D341Med (cell line): ENCODE data around the gene GFY.
"Not testable (repeated sequence)": the region's sequence is repeated elsewhere in the genome, so short reads cannot be mapped to it uniquely, and the experiment has no call there.

Source experiments
- DNase-seq: peaks from one replicate; pipeline ENCODE4 v3.0.0; 2012; ENCODE audit warnings: low spot score

Gene GFY

GRCh38 chr19:49444100-49444700 is 19.0 kb downstream of the GFY start:
- not testable (repeated sequence) for DNase-seq

GRCh38 chr19:49445997-49446396 is 20.8 kb downstream of the GFY start:
- no peak for DNase-seq

DNA sequence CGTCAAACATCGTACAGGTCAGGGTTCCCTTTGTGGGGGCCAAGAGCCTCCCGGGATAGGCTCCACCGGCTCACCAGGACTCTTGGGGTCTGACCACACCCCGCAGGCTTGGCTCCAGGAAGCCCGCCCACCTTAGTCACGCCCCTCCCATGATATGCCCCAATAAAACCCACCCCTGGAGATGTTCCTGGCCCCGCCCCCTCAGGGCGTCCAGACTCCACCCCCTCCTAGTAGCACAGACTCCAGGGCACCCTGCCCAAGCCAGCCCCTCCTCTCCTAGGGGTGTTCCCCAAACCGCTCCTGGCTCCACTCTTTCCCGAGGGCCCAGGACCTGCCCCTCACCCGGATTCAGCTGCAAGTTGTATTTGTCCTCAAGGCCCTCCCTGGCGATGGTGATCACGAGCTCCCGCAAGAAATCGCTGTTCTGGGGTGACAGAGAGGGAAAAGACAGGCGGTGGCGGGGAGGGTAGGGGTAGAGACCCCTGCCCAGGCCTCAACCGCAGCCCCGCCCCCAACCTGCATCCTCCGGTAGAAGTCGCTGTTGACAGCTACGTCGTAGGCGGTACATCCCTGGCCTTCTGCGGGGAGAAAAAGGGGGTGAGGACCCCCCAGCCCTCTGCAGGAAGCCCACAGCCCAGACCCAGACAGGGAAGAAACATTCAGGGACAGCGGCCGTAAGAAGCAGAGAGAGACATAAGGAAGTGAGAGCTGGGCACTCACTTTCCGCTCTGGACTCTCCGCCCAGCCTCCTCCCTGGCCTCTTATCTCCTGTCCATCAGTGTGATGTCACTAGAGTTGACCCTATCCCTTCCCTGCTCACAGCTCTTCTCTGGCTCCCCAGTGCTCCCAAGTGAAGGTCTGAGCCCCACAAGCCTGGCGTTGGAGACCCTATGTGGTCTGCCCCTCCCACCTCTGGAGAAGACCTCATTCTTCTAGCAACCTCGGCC is 22.6 kb downstream of the GFY start:
- no peak for DNase-seq

DNA sequence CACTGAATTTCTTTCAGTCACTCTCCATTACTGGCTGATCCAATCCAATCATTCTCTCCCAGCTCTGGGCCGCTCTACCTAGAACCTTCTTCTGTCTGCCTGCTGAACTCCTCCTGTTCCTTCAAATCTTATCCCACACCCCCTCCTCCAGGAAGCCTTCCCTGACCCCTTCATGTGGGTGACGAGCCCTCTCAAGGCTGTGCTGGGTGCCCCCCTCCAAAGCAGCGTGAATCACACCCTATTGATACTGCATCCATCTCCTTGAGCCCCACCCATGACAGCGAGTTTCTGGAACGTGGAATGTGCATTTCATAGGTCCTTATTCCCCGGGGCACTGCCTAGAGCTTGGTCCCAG is 23.2 kb downstream of the GFY start:
- no peak for DNase-seq

DNA sequence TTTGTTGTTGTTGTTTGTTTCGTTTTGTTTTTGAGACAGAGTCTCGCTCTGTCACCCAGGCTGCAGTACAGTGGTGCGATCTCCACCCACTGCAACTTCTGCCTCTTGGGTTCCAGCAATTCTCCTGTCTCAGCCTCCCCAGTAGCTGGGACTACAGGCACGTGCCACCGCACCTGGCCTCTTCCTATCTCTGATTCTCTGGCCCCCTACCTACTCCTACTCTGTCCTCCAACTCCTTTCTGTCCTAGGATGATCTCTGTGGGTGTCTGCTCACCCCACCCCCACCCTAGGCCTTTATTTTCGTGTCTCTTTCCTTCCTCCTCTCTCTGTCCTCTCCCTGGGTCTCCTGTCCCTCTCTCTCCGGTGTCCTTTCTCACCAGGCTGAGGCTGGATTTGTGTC is 25.2 kb downstream of the GFY start:
- no peak for DNase-seq

- DNase-seq: peak; percentile 84
Measured at GRCh38 chr19:49451430-49452181, 26.4 kb downstream of the GFY start, which contains the start of gene PIH1D1. TSS of gene PIH1D1 (minus strand) at chr19:49451814. CDS start at chr19:49451574, 240 bp downstream.

DNA sequence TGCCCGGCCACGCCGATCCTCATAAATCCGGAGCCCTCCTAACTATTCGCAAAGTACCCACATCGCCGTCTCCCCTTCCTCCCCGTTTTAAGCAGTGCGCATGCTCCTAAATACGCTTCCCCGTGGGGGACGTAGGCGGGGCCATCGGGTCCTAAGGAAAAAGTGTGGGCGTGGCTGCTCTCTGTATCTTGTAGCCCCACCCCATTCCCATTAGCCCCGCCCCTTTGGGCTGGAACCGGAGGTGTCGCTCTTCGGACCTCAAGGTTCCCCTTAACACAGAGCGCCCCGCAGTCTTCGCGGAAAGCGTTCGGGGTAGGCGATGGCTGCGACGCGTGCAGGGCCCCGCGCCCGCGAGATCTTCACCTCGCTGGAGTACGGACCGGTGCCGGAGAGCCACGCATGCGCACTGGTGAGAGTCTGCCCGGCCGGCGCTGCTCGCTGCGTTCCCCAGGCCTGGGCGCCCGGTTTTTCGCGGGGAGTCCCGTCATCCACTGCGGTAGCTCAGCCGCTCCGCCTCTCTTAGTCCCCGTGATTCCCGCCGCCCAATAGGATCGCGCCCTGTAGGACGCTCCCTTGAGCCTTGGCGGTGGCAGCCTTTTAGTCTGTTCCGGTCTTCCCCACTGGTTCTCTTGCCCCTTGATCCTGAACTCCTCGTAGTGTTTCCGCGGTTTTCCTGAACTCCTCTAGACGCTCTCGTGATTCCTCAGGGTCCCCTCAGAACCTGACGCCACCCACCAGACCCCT is 28.0 kb downstream of the GFY start, which contains the start of gene ALDH16A1:
TSS of gene ALDH16A1 (plus strand) at position 213 of the 744 bp plus-strand sequence. CDS start at position 320, 107 bp downstream.
- peak; percentile 97 for DNase-seq

DNA sequence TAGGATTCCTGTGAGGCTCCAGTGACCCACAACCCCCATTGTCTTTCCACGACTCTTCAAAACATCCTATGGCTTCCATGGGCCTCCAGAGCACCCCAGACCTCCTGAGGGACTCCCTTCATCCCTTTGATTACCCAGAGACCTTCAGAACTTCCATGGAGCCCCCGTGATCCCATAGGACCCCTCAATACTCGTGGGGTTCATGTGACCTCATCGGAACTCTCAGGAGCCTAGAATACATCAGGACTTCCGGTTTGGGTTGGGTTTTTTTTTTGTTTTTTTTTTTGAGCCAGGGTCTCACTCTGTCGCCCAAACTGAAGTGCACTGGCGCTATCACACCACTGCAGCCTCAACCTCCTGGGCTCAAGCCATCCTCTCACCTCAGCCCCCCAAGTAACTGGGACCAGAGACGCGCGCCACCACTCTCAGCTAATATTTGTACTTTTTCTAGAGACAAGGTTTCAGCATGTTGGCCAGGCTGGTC is 28.6 kb downstream of the GFY start:
- no peak for DNase-seq

DNA sequence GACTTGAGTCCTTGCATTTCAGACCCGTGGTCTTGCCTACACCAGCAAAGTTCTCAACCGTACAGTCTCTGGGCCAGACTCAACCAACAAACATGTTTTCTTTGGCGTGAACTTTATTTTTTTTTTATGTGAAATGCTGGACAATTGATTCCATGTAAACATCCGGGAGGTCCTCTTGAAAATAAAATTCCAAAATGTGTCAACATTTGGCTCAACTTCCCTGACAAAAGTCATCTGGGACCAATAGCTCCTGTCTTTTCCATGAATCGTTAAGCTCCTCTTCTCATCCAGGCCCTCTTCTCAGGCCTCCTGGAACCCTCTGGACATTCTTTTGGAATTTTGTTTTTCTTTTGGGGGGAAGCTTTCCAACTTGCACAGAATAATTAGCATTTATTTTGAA is 30.6 kb downstream of the GFY start:
- DNase-seq: no peak

- DNase-seq: no peak
Measured at GRCh38 chr19:49456326-49456725, 31.1 kb downstream of the GFY start.

DNA sequence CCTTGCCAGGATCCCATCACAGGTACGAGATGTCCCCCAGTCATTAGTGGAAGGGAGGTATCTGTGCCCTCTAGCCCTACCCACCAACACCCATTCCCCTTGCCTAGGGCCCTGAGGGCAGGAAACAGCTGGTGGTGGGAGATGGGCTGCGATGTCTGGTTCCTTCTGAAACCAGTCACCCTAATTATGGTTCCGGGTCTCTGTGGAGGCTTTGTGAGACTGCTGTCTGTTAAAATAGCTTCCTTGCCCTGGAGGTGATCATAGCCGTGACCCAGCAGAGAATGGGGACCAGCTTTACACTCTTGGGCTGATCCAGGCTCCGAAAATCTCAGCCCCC is 33.3 kb downstream of the GFY start:
- DNase-seq: no peak

- DNase-seq: no peak
Measured at GRCh38 chr19:49459388-49459787, 34.2 kb downstream of the GFY start.

- DNase-seq: not testable (repeated sequence)
Measured at GRCh38 chr19:49461130-49461529, 35.9 kb downstream of the GFY start.

DNA sequence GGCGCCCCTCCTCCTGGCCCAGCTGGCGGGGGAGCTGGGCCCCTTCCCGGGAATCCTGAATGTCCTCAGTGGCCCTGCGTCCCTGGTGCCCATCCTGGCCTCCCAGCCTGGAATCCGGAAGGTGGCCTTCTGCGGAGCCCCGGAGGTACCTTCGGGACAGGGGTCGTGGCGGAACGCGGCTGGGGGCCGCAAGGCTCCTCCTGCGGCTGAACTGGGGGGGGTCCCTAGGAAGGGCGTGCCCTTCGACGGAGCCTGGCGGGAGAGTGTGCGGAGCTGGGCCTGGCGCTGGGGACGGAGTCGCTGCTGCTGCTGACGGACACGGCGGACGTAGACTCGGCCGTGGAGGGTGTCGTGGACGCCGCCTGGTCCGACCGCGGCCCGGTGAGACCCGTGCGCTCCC is 36.5 kb downstream of the GFY start:
- no peak for DNase-seq

DNA sequence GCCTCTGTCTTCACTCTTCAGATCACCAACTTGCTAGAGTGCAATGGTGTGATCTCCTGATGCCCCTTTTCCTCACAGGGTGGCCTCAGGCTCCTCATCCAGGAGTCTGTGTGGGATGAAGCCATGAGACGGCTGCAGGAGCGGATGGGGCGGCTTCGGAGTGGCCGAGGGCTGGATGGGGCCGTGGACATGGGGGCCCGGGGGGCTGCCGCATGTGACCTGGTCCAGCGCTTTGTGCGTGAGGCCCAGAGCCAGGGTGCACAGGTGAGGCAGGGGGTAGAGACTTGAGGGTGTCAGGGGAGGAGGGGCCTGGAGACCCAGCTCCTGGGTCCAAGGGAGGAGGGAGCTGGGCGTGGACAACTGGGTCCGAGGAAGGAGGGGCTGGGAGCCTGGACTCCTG is 37.3 kb downstream of the GFY start:
- no peak for DNase-seq

DNA sequence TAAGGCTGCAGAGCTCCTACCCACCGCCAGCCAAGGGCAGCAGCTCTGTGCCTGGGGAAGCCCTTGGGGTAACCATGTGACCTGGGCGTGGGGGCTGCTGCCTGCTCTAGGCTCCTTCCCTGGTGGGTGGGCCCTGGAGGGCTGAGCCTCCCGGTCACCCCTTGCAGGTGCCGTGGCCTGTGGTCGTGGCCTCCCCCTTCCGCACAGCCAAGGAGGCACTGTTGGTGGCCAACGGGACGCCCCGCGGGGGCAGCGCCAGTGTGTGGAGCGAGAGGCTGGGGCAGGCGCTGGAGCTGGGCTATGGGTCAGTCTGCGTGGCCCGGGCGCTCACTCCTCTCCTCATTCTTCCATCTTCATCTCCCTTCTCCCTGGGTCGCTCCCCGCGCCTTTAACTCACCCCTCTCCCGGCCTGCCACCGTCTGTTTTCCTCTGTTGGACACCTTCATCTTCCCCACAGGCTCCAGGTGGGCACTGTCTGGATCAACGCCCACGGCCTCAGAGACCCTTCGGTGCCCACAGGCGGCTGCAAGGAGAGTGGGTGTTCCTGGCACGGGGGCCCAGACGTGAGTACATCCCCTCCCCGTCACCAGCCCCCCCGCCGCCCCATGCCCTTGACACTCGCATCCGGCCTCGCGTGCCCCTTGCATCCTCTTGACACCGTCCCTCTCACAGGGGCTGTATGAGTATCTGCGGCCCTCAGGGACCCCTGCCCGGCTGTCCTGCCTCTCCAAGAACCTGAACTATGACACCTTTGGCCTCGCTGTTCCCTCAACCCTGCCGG is 39.0 kb downstream of the GFY start:
- DNase-seq: no peak

DNA sequence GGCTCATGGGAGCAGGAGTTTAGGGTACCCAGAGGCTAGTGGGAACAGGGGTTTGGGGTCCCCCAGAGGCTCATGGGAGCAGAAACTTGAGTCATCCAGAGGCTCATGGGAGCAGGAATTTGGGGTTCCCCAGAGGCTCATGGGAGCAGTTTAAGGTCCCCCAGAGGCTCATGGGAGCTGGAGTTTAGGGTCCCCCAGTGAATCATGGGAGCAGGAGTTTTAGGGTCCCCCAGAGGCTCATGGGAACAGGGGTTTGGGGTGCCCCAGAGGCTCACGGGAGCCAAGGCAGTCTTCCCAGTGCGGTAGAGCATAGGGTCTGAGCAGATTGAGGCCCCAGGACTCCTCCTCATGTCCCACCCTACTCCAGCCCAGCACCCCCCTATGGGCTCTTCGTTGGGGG is 40.2 kb downstream of the GFY start:
- DNase-seq: no peak

DNA sequence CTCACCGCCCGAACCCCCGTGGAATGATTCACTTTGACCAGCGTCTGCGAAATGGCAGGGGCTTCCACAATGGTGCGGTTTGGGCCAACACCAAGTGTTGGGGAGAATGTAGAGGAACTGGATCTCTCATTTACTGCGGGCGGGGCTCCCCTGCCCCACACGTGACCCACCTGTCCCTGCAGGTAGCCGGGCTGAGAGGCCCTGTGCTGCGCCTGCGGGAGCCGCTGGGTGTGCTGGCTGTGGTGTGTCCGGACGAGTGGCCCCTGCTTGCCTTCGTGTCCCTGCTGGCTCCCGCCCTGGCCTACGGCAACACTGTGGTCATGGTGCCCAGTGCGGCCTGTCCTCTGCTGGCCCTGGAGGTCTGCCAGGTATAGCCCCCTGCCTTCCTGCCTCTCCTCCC is 43.0 kb downstream of the GFY start:
- DNase-seq: no peak

DNA sequence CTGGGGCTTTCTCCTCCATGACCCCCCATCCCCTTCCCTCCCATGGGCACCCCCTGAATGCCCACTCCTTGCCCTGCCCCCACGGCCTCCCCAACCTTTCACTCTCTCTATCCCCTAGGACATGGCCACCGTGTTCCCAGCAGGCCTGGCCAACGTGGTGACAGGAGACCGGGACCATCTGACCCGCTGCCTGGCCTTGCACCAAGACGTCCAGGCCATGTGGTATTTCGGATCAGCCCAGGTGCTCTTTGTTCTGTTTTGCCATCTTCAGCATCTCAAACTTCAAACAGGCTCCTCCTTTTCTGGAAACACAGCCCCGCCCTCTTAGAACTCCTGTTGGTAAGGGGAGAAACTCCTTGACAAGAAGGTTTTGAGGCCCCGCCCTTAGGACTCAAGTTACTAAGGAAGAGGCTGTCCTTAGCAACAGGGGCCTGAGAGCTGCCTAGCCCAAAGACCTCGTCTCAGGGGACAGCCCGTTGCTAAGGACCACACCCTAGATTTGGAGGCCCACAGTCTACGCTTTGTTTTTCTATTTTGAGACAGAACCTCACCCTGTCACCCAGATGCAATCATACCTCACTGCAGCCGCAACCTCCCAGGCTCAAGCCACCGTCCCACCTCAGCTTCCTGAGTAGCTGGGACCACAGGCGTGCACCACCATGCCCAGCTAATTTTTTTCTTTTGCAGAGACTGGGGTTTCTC is 43.7 kb downstream of the GFY start:
- peak; percentile 72 for DNase-seq

- peak; percentile 55 for DNase-seq
Measured at GRCh38 chr19:49469828-49470614, 44.8 kb downstream of the GFY start.
